B cell (primary cell): Measurements from ENCODE around the gene FNDC4. TPM values are rescaled to one million over a fixed set of nuclear protein-coding genes. Genes with fewer than 3 reads are reported as not detected.
"Not testable (repeated sequence)": the region's sequence is repeated elsewhere in the genome, so short reads cannot be mapped to it uniquely, and the experiment has no call there.

Experiments used
- ATAC-seq: fragments of 200-7000 bp; cut with Tn5 transposase; one replicate; pipeline ENCODE4 v1.10.0; 2021; ENCODE audit warnings: low read depth, mild to moderate bottlenecking, moderate number of reproducible peaks, moderate library complexity
- CTCF ChIA-PET: fragments of 350-600 bp; sonication (Branson Sonifier 250); formaldehyde crosslinking; loops from one replicate; lab custom pipeline; 2021; ENCODE audit warnings: antibody characterized with exemption, inconsistent platforms; lab: Charles Lee
- POLR2A ChIA-PET: fragments of 350-600 bp; sonication (Branson Sonifier 250); formaldehyde crosslinking; loops from one replicate; lab custom pipeline; 2021; ENCODE audit warnings: antibody characterized with exemption; lab: Charles Lee
- DNase-seq: peaks from one replicate; pipeline ENCODE4 v3.0.0; 2013
- H2AFZ ChIP-seq: 2 replicates; pipeline ENCODE4 v1.6.1; 2012; ENCODE audit warnings: mild to moderate bottlenecking, low read depth, low read length; ENCODE audit not compliant: insufficient read depth, poor library complexity, severe bottlenecking
- H3K27ac ChIP-seq, 2 donors: 1 replicate in 1 of 2; 2 replicates in 1 of 2; pipeline ENCODE4 v1.5.1; 2012 to 2013; ENCODE audit warnings: low read length in 2 of 2, mild to moderate bottlenecking in 2 of 2, moderate library complexity in 1 of 2
- H3K27me3 ChIP-seq, 4 experiments: fragments of 200-600 bp in 1 of 4; sonication (generic) in 1 of 4; replicated peaks in 1 of 4; 1 replicate in 2 of 4; 2 replicates in 2 of 4; pipeline versions ENCODE4 v1.6.1 to v1.7.0; 2013 to 2016; ENCODE audit warnings: low read length in 3 of 4, mild to moderate bottlenecking in 2 of 4, mixed read lengths in 1 of 4, moderate library complexity in 1 of 4; ENCODE audit not compliant: insufficient read depth in 4 of 4, control insufficient read depth in 3 of 4; ENCODE audit errors: control extremely low read depth in 1 of 4
- H3K36me3 ChIP-seq, 2 experiments: replicated peaks in 1 of 2; 1 replicate in 1 of 2; 2 replicates in 1 of 2; pipeline versions ENCODE4 v1.6.1 to v1.7.1; 2013; ENCODE audit warnings: low read length in 1 of 2; ENCODE audit not compliant: insufficient read depth in 2 of 2, control insufficient read depth in 1 of 2; ENCODE audit errors: control extremely low read depth in 1 of 2, extremely low read depth in 1 of 2
- H3K4me1 ChIP-seq, 2 donors: fragments of 200-600 bp in 1 of 2; sonication (generic) in 1 of 2; 1 replicate in 1 of 2; 2 replicates in 1 of 2; pipeline versions ENCODE4 v1.5.1 to v1.6.1; 2013 to 2017; ENCODE audit warnings: low read length in 2 of 2; ENCODE audit not compliant: control insufficient read depth in 2 of 2, insufficient read depth in 2 of 2
- H3K4me2 ChIP-seq: replicated peaks from 2 replicates; pipeline ENCODE3; 2012; ENCODE audit warnings: mild to moderate bottlenecking, low read depth, low read length; ENCODE audit not compliant: poor library complexity, severe bottlenecking
- H3K4me3 ChIP-seq, 5 experiments: fragments of 200-600 bp in 1 of 5; sonication (generic) in 1 of 5; 1 replicate in 3 of 5; 2 replicates in 2 of 5; pipeline versions ENCODE4 v1.5.1 to v1.7.0; 2011 to 2016; ENCODE audit warnings: low read length in 4 of 5, mild to moderate bottlenecking in 4 of 5, low read depth in 2 of 5, control low read depth in 1 of 5, moderate library complexity in 1 of 5; ENCODE audit not compliant: insufficient read depth in 1 of 5; ENCODE audit errors: control extremely low read depth in 1 of 5, extremely low read depth in 1 of 5
- H3K79me2 ChIP-seq: fragments of 200-600 bp; sonication (generic); one replicate; pipeline ENCODE4 v1.6.0; 2016; ENCODE audit warnings: low read length; ENCODE audit not compliant: control insufficient read depth, insufficient read depth
- H3K9ac ChIP-seq: fragments of 200-600 bp; sonication (generic); 2 replicates; pipeline ENCODE4 v1.6.1; 2017; ENCODE audit warnings: mild to moderate bottlenecking, low read length, moderate library complexity
- H3K9me3 ChIP-seq, 3 donors: one replicate each; pipeline versions ENCODE4 v1.6.1 to v1.7.1; 2013; ENCODE audit warnings: low read length in 2 of 3; ENCODE audit not compliant: control insufficient read depth in 2 of 3, insufficient read depth in 1 of 3; ENCODE audit errors: control extremely low read depth in 1 of 3
- H4K20me1 ChIP-seq: 2 replicates; pipeline ENCODE4 v1.6.0; 2012; ENCODE audit warnings: mild to moderate bottlenecking, low read length; ENCODE audit not compliant: insufficient read depth, control insufficient read depth, poor library complexity, severe bottlenecking
- H3K27ac Mint-ChIP-seq: one replicate; pipeline ENCODE4 v1.8.0; 2021; ENCODE audit warnings: mixed read lengths
- H3K27me3 Mint-ChIP-seq: one replicate; pipeline ENCODE4 v1.8.0; 2021; ENCODE audit warnings: mixed read lengths
- H3K4me1 Mint-ChIP-seq: one replicate; pipeline ENCODE4 v1.8.0; 2021; ENCODE audit warnings: mixed read lengths
- H3K4me3 Mint-ChIP-seq: one replicate; pipeline ENCODE4 v1.8.0; 2021; ENCODE audit warnings: mixed read lengths
- H3K9me3 Mint-ChIP-seq: one replicate; pipeline ENCODE4 v1.8.0; 2022; ENCODE audit warnings: mixed read lengths; ENCODE audit not compliant: insufficient read depth
- CTCF ChIP-seq: fragments of 200-600 bp; IDR thresholded peaks from one replicate; pipeline ENCODE4 v1.8.0; 2022; ENCODE audit warnings: antibody characterized with exemption, mild to moderate bottlenecking
- EZH2 ChIP-seq: IDR thresholded peaks from 2 replicates; pipeline ENCODE4 v1.6.1; 2012; ENCODE audit warnings: borderline replicate concordance, low read depth, mild to moderate bottlenecking, moderate library complexity, low read length; ENCODE audit not compliant: insufficient read depth, poor library complexity, severe bottlenecking
- WGBS: methylation state at CpG from one replicate; pipeline ENCODE4 v1.1.5; 2013; ENCODE audit warnings: missing lambda C conversion rate; ENCODE audit not compliant: insufficient coverage; 5-methylcytosine and 5-hydroxymethylcytosine counted together
- intact Hi-C: fragments of 100-400 bp; cut with micrococcal nuclease; formaldehyde crosslinking; loops from one replicate; pipeline ENCODE4 v1.10.0; 2022
- polyA minus RNA-seq: library from RNA; depleted of rRNA, polyadenylated mRNA; stranded (reverse); fragments of >200 nt; gene quantifications from 2 replicates; pipeline ENCODE4 v1.2.3, GENCODE V29; 2012
- polyA plus RNA-seq: library from polyadenylated mRNA; depleted of rRNA; stranded (reverse); fragments of >200 nt; gene quantifications from 2 replicates; pipeline ENCODE4 v1.2.3, GENCODE V29; 2012
- total RNA-seq, 2 donors: library from RNA; stranded (reverse); fragments of 120-200 nt in 1 of 2; gene quantifications; 1 replicate in 1 of 2; 2 replicates in 1 of 2; pipeline versions ENCODE4 v1.2.3 to v1.2.4, GENCODE V29; 2013 to 2022

Gene FNDC4
- not detected in 2 replicates for total RNA-seq
- 0.16 TPM for total RNA-seq (2013)
- polyA plus RNA-seq, result 0.17 and 0.31 TPM in 2 replicates
- 1.2 TPM in 1 of 2 replicates, not detected in the other for polyA minus RNA-seq

- 4% methylated on average over 52 of the region's 70 CpGs for WGBS
- ATAC-seq (peak; percentile 51), DNase-seq (peak; percentile 50)
- H3K27ac ChIP-seq, result no peak within 1 kb of the TSS
- peak within 1 kb of the TSS; percentile 61 for H3K9ac ChIP-seq
- peaks cover 0 to 6% (median 0%) of the 10 kb centered on the region in 3 donors for H3K9me3 ChIP-seq
- H3K4me3 ChIP-seq, result peak within 1 kb of the TSS in 3 of 5 experiments; percentile 29 to 56 (median 38)
- peak within 1 kb of the TSS; percentile 82 for H3K4me3 Mint-ChIP-seq
- ChIA-PET POLR2A (no interaction called here), CTCF (no interaction called here)
- H4K20me1 ChIP-seq, result no peaks in the 10 kb centered on the region
- H3K27ac Mint-ChIP-seq, result no peak within 1 kb of the TSS
- peak within 1 kb of the TSS; percentile 92 for H3K4me2 ChIP-seq
- peak within 1 kb of the TSS; percentile 73 for H2AFZ ChIP-seq
- intact Hi-C loops, result no loop called here
- peaks cover 59% of the 10 kb centered on the region for H3K27me3 Mint-ChIP-seq
- no peaks in the 10 kb centered on the region for H3K79me2 ChIP-seq
- peaks cover 14% of the 10 kb centered on the region for H3K4me1 Mint-ChIP-seq
- no peaks in the 10 kb centered on the region for H3K36me3 ChIP-seq
- peaks cover 14 to 21% of the 10 kb centered on the region in 2 donors for H3K4me1 ChIP-seq
- TF ChIP-seq CTCF (no peak), EZH2 (peak; percentile 10)
- H3K27me3 ChIP-seq, result peaks cover 0 to 58% (median 39%) of the 10 kb centered on the region in 4 experiments
- H3K9me3 Mint-ChIP-seq, result no peaks in the 10 kb centered on the region
Measured at GRCh38 chr2:27494944-27495554, at the start of gene FNDC4. Gene FNDC4 (minus strand): TSS chr2:27495200. CDS start chr2:27494679, 521 bp downstream.

DNA sequence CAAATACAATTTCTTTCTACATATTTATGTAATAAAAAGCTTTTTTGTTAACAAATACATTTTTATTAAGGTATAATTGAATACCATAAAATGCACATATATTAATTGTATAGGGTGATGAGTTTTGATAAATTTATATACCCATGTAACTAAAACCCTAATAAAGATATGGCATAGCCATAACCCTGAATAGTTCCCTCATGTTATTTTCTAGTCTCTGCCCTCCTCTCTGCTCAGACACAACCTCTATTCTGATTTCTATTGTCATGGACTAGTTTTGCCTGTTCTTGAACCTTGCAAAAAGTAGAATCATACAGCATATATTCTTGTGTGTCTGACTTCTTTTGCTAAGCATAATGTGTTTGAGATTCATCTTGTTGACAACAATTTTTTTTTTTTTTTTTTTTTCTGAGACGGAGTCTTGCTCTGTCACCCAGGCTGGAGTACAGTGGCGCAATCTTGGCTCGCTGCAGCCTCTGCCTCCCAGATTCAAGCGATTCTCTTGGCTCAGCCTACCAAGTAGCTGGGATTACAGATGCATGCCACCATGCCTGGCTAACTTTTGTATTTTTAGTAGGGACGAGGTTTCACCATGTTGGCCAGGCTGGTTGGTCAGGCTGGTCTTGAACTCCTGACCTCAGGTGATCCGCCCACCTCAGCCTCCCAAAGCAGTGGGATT, 49.3 kb upstream of the FNDC4 start:
- DNase-seq, result no peak
- POLR2A ChIA-PET, result no interaction called here
- no peak overlapping the region for H3K4me3 ChIP-seq
- no peak overlapping the region for H2AFZ ChIP-seq
- H3K27me3 ChIP-seq, result no peaks in the 10 kb centered on the region
- H3K27me3 Mint-ChIP-seq, result no peaks in the 10 kb centered on the region
- H3K27ac ChIP-seq, result no peak overlapping the region
- no peaks in the 10 kb centered on the region for H3K4me1 ChIP-seq
- H3K79me2 ChIP-seq, result no peaks in the 10 kb centered on the region
- H3K9me3 Mint-ChIP-seq, result peaks cover 4% of the 10 kb centered on the region
- intact Hi-C loops, result no loop called here
- no peak overlapping the region for H3K4me3 Mint-ChIP-seq
- H3K4me2 ChIP-seq, result no peak overlapping the region
- no peaks in the 10 kb centered on the region for H4K20me1 ChIP-seq
- no peaks in the 10 kb centered on the region for H3K4me1 Mint-ChIP-seq
- H3K27ac Mint-ChIP-seq, result no peak overlapping the region
- no peak overlapping the region for H3K9ac ChIP-seq
- H3K9me3 ChIP-seq, result no peaks in the 10 kb centered on the region
- CTCF ChIA-PET, result no interaction called here
- 97% methylated on average over 4 of the region's 6 CpGs for WGBS
- ATAC-seq, result no peak
- H3K36me3 ChIP-seq, result no peaks in the 10 kb centered on the region
- TF ChIP-seq CTCF, result no peak
- TF ChIP-seq EZH2, result no peak

- H3K4me1 ChIP-seq, CTCF ChIA-PET, H3K36me3 ChIP-seq, H3K4me1 Mint-ChIP-seq, H3K79me2 ChIP-seq, H3K4me2 ChIP-seq, H3K27ac ChIP-seq, H3K4me3 Mint-ChIP-seq, intact Hi-C loops, H2AFZ ChIP-seq, H3K9me3 Mint-ChIP-seq, H3K9me3 ChIP-seq, H3K27me3 ChIP-seq, DNase-seq, H3K27ac Mint-ChIP-seq, H4K20me1 ChIP-seq, POLR2A ChIA-PET, ATAC-seq, H3K4me3 ChIP-seq, H3K9ac ChIP-seq: not testable (repeated sequence)
- H3K27me3 Mint-ChIP-seq, result peaks cover 23% of the 10 kb centered on the region
- WGBS, result no CpG with 5 or more reads among the region's 35 CpGs
Measured at GRCh38 chr2:27539649-27540048, 44.6 kb upstream of the FNDC4 start.
